HG03342 (cell line): ENCODE data around the gene HEMGN.

ENCODE experiments used
- ATAC-seq: cut with Tn5 transposase; IDR thresholded peaks from one replicate; pipeline ENCODE4 v1.9.1; 2021; ENCODE audit warnings: mild to moderate bottlenecking, moderate library complexity; ENCODE audit not compliant: unreplicated experiment

The HEMGN gene

DNA sequence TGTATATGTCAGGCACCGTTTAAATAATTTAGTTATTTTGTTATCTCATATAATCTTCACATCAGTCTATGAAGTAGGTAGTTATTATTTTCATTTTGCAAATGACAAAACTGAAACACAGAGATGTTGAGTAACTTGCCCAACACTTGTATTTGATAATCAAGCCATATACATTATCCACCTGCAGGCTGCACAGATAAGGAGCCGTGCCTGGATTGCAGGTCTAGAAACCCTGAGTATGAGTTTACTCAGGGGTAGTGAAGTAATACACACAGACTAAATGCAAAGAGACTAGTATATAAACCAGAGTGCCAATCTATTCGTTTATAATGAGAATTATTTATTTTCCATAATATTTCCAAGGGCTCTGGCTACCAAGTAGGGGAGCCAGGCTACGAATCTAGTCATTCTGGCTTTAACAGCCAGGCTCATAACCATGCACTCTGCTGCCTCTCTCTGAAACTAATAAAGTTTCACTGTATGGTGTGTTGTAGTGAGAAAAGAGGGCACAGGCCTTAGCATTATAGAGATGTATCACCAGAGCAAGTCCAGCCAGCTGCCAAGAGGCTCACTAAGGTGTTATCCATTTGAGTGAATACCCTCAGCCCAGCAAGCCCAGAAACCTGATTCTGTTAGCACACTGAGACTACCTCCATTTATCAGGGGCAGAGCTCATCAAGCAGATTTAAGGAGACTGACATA is 4.5 kb downstream of the HEMGN start:
- no peak for ATAC-seq

DNA sequence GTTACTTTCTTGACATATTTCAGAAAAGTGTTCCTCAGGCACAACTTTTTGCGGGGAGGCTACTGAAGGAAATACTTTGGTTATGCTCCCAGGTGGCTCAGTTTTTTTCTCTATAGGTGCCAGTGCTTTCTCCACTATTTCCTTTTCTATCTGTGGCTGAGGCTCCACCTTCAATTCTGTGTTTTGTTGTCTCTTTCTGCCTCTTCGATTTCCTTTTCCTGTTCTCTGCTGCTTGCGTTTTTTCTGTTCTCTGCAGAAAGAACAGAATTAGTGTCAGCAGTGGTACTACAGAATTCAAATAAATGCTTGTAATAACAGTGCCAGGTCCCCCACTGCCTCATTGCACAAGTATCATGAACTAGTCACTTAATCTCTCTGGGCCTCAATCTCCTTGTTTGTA is 7.0 kb downstream of the HEMGN start:
- no peak for ATAC-seq

DNA sequence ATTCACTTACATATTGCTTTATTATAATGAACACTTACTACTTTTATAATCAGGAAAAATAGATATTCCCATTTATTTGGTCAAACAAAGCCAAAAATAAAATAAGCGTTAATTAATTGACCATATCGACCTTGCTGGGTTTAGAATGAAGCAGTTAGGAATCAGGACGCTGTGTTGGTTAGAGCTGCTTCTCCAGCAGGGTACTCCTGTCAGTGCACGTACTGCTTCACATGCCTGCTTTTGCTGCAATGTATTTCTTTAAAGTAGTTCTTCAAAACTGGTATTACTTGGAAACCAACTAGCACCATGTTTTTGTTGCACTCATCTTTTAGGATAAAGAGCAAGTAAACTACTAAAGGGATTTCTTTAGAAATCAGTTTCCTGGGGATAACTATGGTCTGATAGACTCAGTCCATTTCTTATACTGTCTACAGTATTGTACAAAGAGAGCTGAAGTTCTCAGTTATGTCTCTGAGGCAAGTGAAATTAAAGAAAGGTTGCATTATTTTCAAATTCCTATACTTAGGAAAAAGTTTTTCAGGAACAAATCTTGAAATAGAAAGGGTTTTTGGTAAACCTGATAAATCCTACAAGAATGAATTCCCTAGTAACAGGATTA is 8.9 kb downstream of the HEMGN start:
- no peak for ATAC-seq

DNA sequence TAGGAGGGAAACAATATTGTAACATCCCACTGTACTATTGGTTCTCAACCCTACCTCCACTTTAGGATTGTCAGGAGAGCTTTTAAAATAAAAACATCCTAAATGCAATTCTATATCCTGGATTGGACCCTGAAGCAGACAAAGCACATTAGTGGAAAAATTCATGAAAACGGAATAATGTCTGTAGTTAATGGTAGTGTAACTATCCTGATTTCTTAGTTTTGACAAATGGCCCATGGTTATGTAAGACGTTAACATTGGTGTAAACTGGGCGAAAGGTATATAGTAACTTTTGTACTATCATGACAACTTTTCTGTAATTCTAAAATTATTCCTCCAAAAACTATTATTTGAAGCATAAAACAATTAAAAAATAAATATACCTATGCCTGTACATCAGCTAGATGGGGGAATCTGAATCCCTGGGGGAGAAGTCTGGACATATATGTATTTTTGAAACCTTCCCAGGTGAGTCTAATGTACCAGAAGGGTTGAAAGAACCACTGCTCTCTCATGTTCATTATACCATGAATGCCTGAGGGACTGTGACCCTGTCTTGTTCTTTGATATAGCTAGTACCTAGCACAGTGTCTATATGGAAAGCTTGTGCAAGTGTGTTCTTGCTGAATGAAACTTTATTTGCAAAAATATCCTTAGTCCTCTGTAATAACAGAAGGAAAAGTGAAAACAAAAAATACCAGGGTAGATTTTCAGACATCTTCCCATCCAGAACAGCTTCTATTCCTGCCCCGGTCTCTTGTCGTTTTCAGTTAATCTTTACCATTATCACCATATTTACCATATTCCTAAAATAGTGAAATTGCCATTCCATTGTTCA is 12.3 kb downstream of the HEMGN start:
- no peak for ATAC-seq

DNA sequence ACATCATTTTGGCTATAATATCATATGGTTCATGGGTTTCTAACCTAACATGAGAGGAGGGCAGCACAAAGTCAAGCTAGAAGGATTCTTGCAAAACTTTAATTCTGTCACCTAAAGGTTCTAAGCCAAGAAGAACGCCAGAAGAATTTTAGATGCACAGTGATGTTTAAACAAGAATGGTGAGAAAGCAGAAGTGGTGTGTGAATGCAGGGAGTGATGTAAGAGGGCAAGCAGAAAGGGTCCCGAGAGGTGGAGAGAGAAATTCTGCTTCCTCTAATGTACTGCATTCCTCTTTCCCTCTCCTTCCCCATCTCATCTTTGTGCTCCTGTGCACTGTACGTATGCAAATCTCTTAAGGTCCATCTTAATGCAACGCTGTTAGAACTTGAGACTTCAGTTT is 13.6 kb downstream of the HEMGN start:
- no peak for ATAC-seq

DNA sequence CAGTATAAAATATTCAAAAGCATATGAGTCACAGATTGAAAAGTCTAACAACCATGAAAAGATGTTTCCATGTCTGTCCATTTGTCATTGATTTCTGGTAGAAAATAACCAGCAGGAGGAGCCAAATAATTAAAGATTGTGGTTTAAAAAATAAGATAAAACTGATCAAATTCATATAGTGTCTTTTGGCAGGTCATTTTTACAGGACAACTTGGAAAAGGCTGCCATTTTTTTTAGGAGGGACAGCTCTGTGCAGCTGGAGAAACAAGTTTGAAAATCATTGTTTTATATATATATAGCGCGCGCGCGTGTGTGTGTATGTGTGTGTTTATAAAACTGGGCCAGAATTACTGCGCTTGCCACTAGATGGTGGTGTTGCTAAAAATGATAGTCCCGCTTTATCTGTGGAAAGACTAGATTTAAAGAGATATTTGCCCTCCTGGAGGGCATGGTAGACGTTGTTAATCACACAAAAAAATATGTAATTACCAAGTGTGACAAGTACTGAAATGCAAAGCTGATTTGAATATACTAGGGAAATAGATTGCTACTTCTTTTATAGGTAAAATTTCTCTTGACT is 14.4 kb downstream of the HEMGN start:
- peak; percentile 37 for ATAC-seq

DNA sequence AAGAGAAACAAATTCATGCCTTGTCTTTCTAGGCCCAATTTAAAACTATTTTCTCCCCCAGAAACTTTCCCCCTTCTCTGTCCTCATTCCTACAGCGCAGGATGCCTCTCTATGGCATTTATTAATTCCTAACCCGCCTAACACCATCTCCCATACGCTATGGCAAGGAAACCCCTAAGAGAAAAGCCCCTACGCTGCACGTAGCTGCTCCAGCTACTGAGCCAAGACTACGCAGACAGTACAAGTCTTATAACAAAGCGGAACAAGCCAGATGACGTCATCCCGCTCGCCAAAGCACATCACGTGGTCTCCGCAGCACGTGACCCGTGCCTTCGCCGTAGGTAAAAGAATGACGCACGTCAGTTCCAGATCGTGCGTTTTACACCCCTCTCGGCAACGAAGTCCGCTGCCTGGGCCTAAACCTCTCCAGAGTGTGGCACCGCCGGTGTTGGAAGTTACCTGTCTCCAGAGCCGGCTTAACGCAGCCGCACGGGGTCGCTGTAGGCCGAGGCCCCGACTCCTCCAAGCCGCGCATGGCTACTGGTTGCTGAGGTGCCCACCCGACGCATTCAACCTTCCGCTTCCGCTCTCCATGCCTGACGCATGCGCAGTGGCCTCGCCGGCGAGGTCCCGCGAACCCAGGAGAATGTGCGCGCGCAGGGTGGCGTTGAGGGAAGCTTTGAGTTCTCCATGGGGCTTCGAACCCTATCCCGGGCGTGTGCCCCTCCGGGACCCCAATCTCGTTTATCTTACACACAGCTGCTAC is 15.8 kb downstream of the HEMGN start, which contains the start of gene TRMO:
TSS of gene TRMO (minus strand) at position 542 of the 766 bp plus-strand sequence. CDS start at position 535, 7 bp downstream.
- ATAC-seq = peak; percentile 76

DNA sequence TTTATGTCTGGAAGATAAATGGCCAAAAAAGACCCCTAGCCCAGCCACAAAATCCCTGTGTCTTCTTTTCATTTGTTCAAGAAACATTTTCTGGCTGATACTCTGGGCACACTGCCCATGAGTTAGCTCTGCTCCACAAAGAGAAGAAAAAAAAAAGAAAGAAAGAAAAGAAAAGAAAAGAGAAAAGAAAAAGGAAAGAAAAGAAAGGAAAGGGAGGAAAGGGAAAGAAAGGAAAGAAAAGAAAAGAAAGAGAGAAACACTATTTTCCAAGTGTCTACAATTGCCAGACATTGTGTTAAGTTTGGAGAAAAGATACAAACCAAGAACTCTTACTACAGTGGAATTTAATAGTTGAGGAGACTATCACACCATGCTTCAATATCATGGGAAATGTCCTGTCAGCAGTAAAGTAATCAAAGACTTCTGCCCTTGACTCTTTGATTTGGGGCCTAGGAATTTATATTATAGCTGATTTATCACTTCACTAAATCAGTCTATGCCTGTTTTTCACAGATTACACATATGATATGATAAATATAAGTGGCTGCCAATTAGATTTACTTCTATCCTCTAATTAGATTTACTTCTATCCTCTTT is 18.7 kb downstream of the HEMGN start:
- ATAC-seq = no peak

DNA sequence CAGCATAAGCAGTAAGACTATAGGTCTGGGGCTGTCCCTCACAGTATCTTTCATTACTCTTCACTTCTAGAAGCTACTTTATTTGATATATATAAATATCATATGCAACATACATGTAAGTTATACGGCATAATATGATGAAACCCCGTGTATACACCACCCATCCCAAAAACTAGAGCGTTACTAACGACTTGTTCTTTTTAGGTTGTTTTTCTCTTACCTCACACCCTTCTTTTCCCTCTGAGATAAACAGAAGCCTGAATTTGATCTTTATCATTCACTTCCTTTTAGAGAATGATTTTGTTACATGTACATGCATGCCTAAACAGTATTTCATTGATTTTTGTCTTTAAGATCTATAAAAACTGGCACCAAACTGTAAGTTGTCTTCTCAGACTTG is 19.4 kb downstream of the HEMGN start:
- no peak for ATAC-seq

DNA sequence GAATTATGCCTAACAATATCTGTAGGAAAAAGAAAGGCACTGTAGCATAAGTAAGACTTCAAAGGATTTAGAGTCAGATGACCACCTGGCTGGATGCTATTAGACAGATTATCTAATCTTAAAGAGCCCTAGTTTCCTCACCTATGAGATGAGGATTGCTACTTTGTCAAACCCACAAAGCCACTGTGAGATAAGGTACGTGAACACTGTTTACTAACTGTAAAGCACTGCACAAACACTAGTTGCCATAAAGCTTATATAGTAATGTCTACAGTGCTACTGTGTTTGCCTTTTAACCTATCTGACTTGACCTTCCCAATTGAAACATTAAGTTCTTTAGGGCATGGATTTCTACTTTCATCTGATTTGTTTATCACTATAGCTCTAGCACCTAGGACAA is 26.0 kb downstream of the HEMGN start:
- no peak for ATAC-seq

DNA sequence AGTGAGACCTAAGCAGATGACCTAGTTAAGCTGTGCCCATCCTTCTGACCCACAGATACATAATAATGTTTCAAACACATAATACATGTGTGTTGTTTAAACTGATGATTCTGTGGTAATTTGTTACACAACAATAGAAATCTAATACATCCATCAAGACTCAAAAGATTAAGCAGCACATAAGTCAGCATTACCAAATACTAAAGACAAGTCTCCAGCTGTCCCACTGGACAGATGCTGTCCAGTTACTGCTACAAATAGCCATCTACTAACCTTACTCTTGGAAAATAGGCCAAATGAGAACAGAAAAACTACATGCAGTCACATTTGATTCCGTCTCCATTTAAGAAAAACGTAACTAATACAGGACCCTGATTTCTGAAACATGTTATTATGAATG is 26.4 kb downstream of the HEMGN start:
- ATAC-seq = no peak

DNA sequence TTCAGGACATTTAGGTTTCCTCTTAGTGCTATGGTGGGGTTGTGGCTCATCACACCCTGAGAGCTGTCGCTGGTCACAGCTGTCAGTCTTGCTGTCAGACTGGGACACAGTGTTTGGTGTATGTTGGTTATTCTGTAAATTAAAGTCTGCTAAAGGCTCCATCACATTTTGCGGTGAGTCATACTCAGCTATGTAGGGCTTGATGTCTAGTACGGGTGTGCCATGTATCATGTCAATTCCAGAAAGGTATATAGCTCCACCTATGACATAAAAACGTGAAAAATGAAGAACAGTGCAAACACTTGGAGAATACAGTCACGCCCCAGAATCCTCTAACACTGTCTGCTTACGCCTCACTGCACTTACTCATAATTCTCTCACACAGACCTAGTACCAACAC is 27.6 kb downstream of the HEMGN start:
- no peak for ATAC-seq

DNA sequence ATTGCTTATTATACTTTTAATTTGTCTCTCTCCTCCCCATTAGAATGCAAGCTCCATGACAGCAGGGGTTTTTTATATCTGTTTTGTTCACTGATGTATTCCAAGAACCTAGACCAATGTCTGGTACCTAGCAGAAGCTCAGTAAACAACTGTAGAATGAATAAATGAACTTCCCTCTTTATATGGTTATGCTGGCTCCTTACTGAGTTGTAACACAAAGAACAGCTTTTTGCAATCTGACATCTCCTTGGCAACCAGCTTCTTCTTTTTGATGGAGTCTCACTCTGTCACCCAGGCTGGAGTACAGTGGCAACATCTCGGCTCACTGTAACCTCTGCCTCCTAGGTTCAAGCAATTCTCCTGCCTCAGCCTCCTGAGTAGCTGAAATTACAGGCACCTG is 29.3 kb downstream of the HEMGN start:
- no peak for ATAC-seq

DNA sequence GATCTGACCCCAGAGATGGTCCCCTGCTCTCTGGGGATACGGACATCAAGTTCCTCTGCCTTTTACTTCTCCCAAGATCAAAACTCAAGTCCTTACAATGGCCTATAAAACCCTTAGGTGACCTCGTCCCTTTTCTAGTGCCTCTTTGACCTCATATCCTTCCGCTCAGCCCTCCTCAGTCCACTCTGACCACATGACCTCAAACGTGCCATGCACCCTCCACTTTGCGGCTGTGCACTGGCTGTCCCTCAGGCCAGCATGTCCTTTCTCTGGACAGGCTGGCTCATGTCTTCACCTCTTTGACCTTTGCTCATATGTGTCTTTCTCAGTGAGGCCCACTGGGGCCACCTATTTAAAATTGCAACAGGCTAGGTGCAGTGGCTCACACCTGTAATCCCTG is 30.3 kb downstream of the HEMGN start:
- ATAC-seq = no peak

DNA sequence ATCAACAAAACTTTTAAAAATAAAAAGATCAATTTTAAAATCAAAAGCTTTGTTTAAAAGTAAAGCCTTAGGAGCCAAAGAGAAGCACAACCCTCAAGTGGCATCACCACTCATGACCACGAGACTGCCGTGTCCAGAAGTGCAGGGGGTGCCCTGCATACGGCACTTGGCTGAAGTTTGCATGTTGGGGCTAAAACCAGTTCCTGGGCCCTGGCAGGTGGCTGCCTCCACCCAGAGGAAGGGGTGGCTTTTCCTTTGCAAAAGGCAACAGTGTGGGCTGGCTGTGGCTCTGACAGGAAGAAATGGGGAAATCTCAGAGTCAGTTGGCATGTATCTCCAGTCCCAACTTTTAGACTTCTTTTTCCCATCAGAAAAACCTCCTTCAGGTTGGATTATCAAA is 30.9 kb downstream of the HEMGN start:
- ATAC-seq = no peak

DNA sequence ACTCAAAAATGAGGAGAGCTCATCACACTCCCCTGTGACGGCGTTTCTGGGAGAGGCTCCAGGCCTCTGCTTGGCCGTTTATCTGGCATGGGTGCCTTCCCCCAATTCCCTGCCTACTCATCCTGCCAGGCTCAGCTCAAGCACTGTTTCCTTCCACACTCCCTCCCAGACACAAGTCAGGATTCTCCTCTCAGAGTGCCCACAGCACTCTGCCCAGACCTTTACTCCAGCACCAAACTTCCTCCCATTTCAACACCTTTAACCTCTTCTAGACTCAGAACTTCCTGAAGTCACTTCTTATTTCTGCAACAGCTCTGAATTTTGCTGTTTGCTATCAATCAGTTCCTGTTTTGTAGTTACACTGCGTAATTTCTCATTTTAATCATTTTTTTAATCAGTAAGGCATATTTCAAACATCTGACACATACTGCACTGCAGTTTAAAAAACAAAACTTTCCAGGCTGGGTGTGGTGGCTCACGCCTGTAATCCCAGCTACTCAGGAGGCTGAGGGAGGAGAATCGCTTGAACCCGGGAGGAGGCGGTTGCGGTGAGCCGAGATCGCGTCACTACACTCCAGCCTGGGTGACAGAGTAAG is 31.6 kb downstream of the HEMGN start:
- no peak for ATAC-seq

DNA sequence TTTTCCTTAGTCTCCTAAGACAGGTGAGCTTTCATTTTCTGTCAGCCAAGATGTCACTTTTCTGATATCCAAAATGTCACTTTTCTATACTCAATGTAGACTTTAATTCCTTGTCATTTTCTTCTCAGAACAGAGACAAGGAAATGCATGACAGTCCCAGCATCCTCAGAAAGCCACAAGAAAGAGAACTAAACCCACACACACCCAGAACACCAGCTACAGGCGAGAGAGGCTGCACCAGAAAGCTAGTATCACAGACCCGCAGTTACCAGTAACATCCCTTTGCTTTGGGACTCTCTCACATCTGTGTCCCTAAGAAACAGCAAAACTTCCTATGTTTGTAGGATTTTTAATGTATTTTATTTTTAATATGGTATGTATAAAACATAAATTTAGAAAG is 32.7 kb downstream of the HEMGN start:
- ATAC-seq = no peak

DNA sequence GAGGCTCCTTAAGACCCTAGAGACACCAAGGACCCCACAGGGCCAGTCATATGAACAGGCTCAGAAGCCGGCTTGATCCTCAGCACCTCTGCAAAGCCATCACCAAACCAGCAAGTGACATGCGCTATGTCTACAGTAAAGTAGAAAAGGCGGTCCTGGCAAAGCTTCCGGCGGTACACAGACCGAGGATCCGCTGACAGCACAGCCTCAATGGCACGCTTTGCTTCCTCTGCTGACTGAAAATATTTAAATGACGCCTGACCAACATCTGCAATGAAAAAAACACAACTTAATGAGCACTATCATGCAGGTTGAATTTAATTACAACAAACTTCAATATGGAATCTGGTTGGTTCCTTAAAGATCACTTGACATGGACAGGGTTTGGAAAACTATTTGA is 33.2 kb downstream of the HEMGN start:
- ATAC-seq = no peak

DNA sequence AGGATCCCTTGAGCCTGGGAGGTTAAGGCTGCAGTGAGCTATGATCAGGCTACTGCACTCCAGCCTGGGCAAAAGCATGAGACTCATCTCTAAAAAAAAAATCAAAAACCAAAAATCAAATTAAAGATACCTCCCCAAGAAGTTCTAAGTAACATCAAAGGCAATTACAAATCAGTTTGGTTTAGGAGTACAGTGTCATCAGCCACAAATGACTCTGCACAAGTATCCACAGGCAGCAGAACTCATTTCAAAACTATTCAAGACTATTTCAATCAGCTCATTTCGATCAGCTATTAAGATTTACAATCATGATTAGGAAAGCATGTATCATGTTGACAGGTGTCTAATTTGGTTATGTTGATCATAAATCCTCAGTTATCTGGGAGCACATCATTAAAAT is 34.8 kb downstream of the HEMGN start:
- ATAC-seq = no peak
